ENCODE data around the gene WDR54.
"Not testable (repeated sequence)": the region's sequence is repeated elsewhere in the genome, so short reads cannot be mapped to it uniquely, and the experiment has no call there.

WDR54 gene

DNA sequence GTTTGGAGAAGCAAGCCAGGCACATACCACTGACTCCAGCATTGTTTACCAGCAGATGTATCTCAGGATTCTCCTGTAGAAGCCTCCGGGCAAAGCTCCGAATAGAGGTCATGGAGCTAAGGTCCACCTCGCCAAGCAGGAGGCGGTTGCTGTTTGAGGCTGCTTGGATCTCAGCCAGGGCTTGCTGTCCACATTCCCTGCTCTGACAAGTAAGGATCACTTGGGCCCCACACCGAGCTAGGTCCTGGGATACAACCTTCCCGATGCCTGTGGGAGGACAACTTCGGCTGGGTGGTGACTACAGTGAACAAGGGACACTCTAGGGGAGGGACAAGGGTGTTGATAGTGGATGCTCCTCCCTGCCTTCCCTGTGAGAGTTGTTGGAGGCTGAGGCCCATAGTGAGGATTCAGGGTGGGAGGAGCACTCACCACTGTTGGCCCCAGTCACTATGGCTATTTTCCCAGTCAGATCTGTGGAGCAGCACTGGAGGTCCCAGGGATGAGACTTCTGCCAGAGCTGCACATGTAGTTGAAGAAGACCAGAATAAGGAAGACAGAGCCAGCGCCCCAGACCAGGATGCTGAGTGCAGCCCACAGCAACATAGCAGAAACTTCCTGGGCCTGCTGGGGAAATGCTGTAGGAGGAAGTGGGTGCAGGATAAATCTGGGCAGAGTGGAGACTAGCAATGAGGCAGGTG is 8.4 kb upstream of the WDR54 start:
- DNase-seq: no peak

DNA sequence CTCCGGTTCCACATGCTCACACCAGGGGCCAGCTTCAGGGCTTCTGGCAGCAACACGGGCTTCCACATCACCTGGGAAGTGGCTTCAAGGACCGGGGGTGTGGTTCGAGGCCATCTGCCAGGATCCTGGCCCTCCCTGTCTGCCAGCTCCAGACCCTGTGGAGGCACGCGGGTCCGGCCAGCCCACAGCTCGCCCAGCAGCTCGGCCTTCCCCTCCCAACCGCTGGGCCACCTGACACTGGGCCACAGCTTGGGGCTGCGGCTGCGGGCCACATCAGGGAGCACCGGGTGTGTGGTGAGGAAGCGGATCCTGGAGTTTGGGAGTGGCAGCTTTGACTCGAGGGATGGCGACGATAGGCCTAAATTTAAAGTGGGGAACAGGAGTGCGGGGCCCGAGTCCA is 7.1 kb upstream of the WDR54 start:
- no peak for DNase-seq

DNA sequence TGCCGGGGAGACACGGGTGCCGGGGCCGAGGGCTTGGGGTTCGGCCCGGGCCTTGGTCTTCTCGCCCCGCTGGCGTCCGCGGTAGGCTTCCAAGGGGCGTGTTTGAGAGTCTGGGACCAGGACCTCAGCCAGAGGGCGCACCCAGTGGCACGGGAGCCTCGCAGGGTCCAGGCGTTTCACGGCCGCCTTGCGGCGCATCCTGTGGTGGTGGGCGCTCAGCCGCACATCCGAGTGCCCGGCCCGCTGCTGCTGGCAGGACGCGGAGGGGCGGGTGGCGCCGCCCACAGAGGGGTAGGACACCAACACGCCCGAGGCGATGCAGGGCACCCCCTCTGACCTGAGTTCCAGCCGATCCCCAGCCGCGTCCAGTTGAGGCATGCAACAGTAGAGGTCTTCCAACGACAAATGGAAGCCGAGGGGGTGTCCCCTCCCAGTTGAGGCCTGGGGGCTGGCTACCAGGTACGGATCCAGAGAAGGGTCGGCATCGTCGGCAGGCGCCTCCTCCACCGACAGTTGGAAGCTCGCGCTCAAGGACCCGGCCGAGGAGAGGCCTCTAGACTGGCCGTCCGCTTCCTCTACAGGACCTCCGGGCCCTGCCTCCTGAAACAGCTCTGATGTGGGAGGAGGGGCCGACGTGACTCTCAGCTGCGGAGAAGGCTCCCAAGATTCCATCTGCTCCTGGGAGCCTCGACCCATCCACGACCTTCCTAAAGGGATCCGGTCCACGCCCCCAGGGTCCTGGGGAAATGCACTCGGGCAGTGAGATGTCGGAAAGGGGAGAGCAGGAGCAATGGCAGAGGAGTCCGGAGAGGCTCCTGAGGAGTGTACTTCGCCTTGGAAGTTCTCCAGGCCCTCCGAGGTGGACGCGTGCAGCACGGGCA is 6.4 kb upstream of the WDR54 start:
- no peak for DNase-seq

GRCh38 chr2:74415762-74416395 is 5.7 kb upstream of the WDR54 start:
- no peak for DNase-seq

- no peak for DNase-seq
Measured at GRCh38 chr2:74416778-74417177, 4.8 kb upstream of the WDR54 start.

DNA sequence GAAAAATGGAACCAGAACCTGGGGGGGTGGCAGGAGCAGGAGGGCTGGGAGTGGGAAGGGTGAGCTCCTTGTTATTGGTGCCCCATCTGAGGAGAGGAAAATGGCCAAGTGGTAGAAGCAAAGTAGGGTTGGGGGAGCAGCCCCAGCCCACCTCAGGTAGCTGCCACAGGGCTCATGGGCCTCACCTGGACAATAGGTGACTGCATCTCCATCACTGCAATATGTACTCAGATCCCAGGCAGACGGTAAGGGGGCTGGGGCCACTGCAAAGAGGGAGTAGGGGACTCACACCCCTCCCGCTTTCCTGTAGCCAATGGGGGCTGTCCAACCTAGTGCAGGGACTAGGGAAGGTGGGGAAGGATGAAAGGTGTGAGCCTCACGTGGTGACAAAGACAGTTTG is 4.3 kb upstream of the WDR54 start:
- DNase-seq: no peak

DNA sequence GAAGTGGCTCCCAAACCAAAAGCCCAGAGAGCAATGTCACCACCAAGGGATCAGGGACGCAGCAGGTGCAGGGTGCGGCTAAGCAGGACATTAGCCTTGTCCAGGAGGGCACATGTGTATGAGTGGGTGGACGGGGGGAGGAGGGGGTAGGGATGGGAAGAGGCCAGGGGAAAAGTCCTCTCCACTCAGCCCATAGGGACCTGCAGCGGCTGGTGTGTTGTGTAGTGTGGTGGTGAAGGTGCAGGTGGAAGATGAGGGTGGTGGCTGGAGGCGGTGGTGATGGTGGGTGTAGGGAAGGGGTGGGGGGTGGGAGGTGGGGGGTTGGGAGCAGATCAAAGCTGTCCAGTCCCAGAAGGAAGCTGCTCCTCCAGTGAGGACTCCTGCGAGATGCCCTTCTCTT is 3.8 kb upstream of the WDR54 start:
- DNase-seq: no peak

DNA sequence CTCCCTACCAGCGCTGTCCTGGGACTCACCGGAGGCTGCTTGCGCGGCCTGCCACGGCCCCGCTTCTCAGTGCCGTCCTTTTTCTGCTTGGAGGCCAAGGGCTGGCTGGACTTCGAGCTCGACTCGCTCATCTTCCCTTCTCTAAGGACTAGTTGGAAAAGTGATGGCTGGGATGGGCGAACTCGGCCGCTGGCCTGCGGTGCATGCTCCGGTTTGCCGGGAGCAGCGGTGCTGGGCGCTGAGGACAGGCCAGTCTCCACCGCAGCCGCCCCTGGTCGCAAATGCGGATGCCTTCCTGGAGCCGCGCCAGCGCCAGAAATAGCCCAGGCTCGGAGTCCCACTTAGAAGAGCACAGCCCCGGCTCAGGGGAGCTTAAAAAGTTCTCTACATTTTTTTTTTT is 3.2 kb upstream of the WDR54 start:
- DNase-seq: no peak

- no peak for DNase-seq
Measured at GRCh38 chr2:74419345-74419744, 2.2 kb upstream of the WDR54 start.

- DNase-seq: no peak
Measured at GRCh38 chr2:74420006-74420405, 1.5 kb upstream of the WDR54 start.

DNA sequence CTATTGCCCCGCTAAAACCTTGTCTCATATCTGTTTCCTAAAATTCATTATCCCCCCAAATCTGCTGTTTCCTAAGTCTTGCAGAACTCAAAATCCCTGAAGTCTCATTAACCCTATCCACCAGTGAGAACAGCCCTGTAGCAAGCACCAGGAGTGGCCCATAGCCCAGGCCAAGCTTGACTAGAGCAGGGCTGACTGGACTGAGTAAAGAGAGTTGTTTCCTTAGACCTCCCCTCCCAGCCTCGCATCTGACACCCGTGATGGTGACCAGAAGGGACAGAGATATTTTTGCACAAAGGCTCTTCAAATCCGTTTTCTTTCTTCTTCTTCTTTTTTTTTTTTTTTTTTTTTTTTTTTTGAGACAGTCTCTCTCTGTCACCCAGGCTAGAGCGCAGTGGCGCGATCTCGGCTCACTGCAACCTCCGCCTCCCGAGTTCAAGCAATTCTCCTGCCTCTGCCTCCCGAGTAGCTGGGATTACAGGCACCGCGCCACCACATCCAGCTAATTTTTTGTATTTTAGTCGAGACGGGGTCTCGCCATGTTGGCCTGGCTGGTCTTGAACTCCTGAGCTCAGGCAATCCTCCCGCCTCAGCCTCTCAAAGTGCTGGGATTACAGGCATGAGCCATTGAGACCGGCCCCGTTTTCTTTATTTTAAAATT is 957 bp upstream of the WDR54 start:
- not testable (repeated sequence) for DNase-seq

DNA sequence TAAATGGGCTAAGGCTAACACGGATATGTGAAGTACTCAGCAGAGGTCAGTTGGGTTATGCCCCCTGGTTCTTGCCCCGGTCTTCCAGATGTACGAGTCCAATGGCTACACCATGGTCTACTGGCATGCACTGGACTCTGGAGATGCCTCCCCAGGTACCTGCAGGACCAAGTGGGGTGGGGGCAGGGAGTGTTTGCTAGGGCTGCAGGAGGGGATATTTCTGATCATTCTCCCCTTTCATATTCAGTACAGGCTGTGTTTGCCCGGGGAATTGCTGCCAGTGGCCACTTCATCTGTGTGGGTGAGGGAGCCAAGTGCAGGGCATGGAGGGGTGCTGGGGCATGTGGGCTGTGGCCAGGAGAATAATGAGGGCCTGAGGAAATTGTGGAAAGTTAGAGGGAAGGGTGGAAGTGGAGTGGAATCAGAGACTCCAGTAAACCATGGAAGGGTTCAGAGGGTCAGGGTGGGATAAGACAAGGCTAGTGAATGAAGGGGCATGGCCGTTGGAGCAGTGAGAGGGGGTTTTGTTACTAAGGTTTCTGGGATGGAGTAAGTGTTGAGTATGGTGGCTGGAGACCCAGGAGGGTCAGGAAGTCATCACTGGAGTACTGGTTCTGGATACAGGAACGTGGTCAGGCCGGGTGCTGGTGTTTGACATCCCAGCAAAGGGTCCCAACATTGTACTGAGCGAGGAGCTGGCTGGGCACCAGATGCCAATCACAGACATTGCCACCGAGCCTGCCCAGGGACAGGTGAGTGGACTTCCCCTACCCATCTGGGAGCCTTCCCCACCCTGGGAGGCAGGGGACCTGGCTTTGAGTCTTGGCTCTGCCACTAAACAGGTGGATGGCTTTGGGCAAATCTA is 1.9 kb downstream of the WDR54 start:
- no peak for DNase-seq

GRCh38 chr2:74424139-74424992 is 2.8 kb downstream of the WDR54 start:
- DNase-seq: no peak

- no peak for DNase-seq
Measured at GRCh38 chr2:74424995-74425406, 3.5 kb downstream of the WDR54 start.

DNA sequence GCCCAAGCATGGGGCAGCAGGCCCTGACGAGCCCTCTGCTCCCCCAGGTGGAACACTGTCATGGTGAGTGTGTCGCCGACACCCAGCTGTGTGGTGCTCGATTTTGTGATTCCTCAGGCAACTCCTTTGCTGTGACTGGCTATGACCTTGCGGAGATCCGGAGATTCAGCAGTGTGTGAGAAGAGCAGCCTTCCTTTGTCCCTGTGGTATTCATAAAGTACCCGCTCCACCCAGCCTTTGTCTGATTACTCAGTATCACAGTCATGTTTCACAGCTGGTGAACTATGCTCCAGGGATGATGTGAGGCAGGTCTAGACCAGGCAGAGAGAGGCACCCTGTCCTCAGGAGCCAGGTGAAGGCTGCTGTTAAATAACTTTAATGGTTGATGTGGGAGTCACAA is 4.0 kb downstream of the WDR54 start:
- DNase-seq: no peak

- DNase-seq: no peak
Measured at GRCh38 chr2:74426181-74426758, 4.7 kb downstream of the WDR54 start.

DNA sequence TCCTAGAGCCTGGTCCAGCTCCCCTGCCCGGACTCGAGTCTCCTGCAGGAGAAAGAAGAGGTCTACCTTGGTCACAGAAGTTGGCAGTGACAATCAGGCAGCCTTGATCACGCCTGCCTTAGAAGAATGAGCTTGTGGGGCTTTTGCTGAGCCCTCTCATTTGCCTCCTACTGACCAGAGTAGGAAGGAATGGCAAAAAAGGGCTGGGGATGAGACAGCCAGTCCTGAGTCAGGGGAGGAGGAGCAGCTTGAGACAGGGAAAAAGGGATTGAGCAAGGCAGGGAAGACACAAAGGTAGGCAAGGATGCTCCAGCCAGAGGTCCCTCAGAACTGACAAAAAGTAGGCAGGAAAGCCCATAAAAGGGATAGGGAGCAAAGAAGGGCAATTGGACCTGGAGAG is 6.0 kb downstream of the WDR54 start:
- DNase-seq: no peak

- no peak for DNase-seq
Measured at GRCh38 chr2:74428675-74429074, 7.1 kb downstream of the WDR54 start.

DNA sequence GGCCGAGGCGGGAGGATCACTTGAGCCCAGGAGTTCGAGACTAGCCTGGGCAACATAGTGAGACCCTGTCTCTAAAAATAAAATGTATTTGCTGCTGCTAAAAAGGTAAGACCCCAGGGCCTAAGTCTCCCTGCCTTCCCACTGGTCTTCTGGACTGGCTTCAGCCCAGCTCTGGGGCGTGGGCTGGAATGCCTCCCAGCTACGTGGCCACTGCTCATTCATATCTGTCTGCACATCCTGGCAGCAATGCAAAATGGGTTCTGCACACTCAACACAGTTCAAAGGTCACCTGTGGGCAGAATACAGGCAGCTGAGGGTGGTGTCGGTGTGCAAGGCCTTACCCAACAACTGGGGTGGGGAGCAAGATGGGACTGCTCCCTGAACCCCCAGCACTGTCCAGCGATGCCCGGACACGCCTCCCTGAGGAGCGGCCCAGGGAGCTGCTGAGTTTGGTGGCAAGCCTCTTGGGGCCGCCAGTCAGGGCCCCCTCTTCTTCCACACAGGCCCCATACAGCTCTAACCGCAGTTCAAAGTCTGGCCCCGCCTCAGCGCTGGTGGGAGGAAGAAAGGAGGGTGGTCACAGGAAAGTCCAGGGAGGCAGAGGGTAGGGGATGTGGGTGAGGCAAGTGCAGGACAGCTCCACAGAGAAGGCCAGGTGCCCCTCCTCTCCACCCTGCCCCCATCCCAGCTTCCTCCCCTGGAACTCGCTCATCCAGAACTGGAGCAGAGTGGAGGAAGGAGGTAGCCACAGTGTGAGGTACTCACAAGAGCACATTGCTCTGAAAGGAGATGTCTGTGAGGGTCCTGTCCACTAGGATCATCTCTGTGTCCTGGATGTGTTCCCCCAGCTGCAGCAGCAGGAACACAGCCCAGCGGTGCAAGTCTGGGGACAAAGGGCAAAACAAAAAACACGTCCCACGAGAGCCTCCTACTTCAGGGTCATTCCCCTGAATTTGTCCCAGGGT is 8.2 kb downstream of the WDR54 start:
- DNase-seq: no peak

GRCh38 chr2:74430502-74430901 is 9.0 kb downstream of the WDR54 start:
- no peak for DNase-seq

Data from GDM1 (cell line).